ENCODE measurements around the gene ESYT2. TPM values are rescaled to one million over a fixed set of nuclear protein-coding genes. Genes with fewer than 3 reads are reported as not detected.

Gene ESYT2
- total and polyA plus RNA-seq, 9 of the 15 experiments (the other 6 are each of a cell fraction or from before 2014, with no cell fraction given): 5.8 to 86.9 (median 64.7) TPM

DNA sequence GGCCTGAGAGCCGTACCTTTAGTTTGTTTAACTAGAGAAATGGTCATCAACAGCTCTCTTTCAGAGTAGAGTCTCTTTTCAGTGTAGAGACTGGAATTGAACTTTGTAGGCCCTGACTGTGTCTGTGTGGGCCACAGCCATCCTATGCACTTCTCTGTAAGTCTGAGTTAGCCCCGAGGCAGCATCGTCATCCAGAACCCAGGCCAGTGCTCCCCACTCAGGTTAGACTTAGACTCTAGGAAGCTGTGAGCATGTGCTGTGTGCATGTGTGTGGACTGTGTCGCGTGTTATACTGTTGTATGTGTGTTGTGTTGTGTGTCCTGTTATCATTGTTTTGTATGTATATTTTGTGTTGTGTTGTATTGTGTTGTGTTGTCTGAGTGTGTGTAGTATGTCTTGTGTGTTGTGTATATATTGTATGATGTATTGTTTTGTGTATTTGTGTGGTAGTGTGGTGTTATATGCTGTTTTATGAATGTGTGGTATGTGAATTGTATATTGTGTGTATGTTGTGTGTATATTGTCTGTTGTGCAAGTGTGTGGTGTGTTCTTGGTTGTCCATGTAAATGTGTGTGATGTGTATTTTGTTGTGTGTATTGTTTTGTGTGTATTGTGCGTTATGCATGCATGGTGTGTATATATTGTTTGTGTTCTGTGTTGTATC lies 106.6 kb downstream of the ESYT2 start (continued):
- TF ChIP-seq ZNF263 (CRISPR knock-in tag; IDR thresholded peaks at IDR 0.05; ENCODE audit: borderline replicate concordance) (peak; percentile 80), TRIM24 (IDR thresholded peaks at IDR 0.05) (peak in 1 of 2 experiments; percentile 44; a peak in 1 of 4 replicates), MTF1 (CRISPR knock-in tag; IDR thresholded peaks at IDR 0.05; ENCODE audit: borderline replicate concordance) (no peak), KLF6 (CRISPR knock-in tag; IDR thresholded peaks at IDR 0.05; ENCODE audit: borderline replicate concordance) (no peak), HDAC1 (IDR thresholded peaks at IDR 0.05) (0 out of 4 replicates have a peak, but pooled peaks of 1 of the 2 experiments have one; percentile 19), HLTF (IDR thresholded peaks at IDR 0.05) (peak; percentile 70; the same call in 1 of the 2 replicates), NR2C1 (IDR thresholded peaks at IDR 0.05) (0 out of 2 replicates have a peak, but pooled peaks have one; percentile 15), NR2C1 (tag; IDR thresholded peaks at IDR 0.05) (no peak)
- TF ChIP-seq, protein P1, sequence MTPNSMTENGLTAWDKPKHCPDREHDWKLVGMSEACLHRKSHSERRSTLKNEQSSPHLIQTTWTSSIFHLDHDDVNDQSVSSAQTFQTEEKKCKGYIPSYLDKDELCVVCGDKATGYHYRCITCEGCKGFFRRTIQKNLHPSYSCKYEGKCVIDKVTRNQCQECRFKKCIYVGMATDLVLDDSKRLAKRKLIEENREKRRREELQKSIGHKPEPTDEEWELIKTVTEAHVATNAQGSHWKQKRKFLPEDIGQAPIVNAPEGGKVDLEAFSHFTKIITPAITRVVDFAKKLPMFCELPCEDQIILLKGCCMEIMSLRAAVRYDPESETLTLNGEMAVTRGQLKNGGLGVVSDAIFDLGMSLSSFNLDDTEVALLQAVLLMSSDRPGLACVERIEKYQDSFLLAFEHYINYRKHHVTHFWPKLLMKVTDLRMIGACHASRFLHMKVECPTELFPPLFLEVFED (CRISPR knock-in tag; conservative IDR thresholded peaks at IDR 0.05): peak; percentile 77; the same call in 1 of the 2 replicates
- TF ChIP-seq, protein P2, sequence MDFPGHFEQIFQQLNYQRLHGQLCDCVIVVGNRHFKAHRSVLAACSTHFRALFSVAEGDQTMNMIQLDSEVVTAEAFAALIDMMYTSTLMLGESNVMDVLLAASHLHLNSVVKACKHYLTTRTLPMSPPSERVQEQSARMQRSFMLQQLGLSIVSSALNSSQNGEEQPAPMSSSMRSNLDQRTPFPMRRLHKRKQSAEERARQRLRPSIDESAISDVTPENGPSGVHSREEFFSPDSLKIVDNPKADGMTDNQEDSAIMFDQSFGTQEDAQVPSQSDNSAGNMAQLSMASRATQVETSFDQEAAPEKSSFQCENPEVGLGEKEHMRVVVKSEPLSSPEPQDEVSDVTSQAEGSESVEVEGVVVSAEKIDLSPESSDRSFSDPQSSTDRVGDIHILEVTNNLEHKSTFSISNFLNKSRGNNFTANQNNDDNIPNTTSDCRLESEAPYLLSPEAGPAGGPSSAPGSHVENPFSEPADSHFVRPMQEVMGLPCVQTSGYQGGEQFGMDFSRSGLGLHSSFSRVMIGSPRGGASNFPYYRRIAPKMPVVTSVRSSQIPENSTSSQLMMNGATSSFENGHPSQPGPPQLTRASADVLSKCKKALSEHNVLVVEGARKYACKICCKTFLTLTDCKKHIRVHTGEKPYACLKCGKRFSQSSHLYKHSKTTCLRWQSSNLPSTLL (IDR thresholded peaks at IDR 0.05): no peak
- TF ChIP-seq, protein P3, sequence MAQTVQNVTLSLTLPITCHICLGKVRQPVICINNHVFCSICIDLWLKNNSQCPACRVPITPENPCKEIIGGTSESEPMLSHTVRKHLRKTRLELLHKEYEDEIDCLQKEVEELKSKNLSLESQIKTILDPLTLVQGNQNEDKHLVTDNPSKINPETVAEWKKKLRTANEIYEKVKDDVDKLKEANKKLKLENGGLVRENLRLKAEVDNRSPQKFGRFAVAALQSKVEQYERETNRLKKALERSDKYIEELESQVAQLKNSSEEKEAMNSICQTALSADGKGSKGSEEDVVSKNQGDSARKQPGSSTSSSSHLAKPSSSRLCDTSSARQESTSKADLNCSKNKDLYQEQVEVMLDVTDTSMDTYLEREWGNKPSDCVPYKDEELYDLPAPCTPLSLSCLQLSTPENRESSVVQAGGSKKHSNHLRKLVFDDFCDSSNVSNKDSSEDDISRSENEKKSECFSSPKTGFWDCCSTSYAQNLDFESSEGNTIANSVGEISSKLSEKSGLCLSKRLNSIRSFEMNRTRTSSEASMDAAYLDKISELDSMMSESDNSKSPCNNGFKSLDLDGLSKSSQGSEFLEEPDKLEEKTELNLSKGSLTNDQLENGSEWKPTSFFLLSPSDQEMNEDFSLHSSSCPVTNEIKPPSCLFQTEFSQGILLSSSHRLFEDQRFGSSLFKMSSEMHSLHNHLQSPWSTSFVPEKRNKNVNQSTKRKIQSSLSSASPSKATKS (CRISPR knock-in tag; IDR thresholded peaks at IDR 0.05): no peak
- TF ChIP-seq, protein P4, sequence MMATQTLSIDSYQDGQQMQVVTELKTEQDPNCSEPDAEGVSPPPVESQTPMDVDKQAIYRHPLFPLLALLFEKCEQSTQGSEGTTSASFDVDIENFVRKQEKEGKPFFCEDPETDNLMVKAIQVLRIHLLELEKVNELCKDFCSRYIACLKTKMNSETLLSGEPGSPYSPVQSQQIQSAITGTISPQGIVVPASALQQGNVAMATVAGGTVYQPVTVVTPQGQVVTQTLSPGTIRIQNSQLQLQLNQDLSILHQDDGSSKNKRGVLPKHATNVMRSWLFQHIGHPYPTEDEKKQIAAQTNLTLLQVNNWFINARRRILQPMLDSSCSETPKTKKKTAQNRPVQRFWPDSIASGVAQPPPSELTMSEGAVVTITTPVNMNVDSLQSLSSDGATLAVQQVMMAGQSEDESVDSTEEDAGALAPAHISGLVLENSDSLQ (IDR thresholded peaks at IDR 0.05): no peak
- TF ChIP-seq, protein P5, sequence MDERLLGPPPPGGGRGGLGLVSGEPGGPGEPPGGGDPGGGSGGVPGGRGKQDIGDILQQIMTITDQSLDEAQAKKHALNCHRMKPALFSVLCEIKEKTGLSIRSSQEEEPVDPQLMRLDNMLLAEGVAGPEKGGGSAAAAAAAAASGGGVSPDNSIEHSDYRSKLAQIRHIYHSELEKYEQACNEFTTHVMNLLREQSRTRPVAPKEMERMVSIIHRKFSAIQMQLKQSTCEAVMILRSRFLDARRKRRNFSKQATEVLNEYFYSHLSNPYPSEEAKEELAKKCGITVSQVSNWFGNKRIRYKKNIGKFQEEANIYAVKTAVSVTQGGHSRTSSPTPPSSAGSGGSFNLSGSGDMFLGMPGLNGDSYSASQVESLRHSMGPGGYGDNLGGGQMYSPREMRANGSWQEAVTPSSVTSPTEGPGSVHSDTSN (CRISPR knock-in tag; IDR thresholded peaks at IDR 0.05; ENCODE audit: low read depth): no peak
- TF ChIP-seq, protein P5 (tag; conservative IDR thresholded peaks at IDR 0.05; ENCODE audit: low read depth): no peak
- TF ChIP-seq, protein P6, sequence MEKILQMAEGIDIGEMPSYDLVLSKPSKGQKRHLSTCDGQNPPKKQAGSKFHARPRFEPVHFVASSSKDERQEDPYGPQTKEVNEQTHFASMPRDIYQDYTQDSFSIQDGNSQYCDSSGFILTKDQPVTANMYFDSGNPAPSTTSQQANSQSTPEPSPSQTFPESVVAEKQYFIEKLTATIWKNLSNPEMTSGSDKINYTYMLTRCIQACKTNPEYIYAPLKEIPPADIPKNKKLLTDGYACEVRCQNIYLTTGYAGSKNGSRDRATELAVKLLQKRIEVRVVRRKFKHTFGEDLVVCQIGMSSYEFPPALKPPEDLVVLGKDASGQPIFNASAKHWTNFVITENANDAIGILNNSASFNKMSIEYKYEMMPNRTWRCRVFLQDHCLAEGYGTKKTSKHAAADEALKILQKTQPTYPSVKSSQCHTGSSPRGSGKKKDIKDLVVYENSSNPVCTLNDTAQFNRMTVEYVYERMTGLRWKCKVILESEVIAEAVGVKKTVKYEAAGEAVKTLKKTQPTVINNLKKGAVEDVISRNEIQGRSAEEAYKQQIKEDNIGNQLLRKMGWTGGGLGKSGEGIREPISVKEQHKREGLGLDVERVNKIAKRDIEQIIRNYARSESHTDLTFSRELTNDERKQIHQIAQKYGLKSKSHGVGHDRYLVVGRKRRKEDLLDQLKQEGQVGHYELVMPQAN (IDR thresholded peaks at IDR 0.05; ENCODE audit: borderline replicate concordance): peak; percentile 52; the same call in 1 of the 2 replicates

All from K562 (cell line).